ENCODE results near the gene CRB2. TPM values are rescaled to one million over a fixed set of nuclear protein-coding genes. Genes with fewer than 3 reads are reported as not detected.

Gene CRB2
- polyA plus RNA-seq, 1 experiment = not detected

GRCh38 chr9:123377211-123377971 is 21.4 kb downstream of the CRB2 start:
- Histone ChIP-seq H3K9me3 (ENCODE audit: control insufficient read depth, insufficient read depth, low read length) (no peaks in the 10 kb centered on the region), H3K27me3 (ENCODE audit: control insufficient read depth, insufficient read depth, low read length) (peaks cover 43% of the 10 kb centered on the region), H3K4me3 (ENCODE audit: low read depth, low read length) (no peak overlapping the region), H3K27ac (ENCODE audit: low read depth, low read length) (no peak overlapping the region)
- TF ChIP-seq CTCF (IDR thresholded peaks at IDR 0.05; ENCODE audit: low read depth, low read length) = no peak
- POLR2A ChIA-PET = interaction anchor here (0.6 kb wide), 1 partner anchor 565 kb away, joined by 4 read pairs; no protein-coding TSS in a partner anchor
- CTCF ChIA-PET = interaction anchor here (1.1 kb wide), 1 partner anchor 10 kb away, joined by 3 read pairs; no protein-coding TSS in a partner anchor
- no peak for DNase-seq (ENCODE audit: low read depth, low spot score)

GRCh38 chr9:123378025-123378424 is 22.0 kb downstream of the CRB2 start:
- ChIA-PET POLR2A (no interaction called here), CTCF (interaction anchor here (1.1 kb wide), 1 partner anchor 10 kb away, joined by 3 read pairs; no protein-coding TSS in a partner anchor)
- Histone ChIP-seq H3K4me3 (ENCODE audit: low read depth, low read length) (no peak overlapping the region), H3K9me3 (ENCODE audit: control insufficient read depth, insufficient read depth, low read length) (no peaks in the 10 kb centered on the region), H3K27me3 (ENCODE audit: control insufficient read depth, insufficient read depth, low read length) (peaks cover 38% of the 10 kb centered on the region), H3K27ac (ENCODE audit: low read depth, low read length) (no peak overlapping the region)
- no peak for TF ChIP-seq CTCF (IDR thresholded peaks at IDR 0.05; ENCODE audit: low read depth, low read length)
- DNase-seq (ENCODE audit: low read depth, low spot score) = no peak

- TF ChIP-seq CTCF (IDR thresholded peaks at IDR 0.05; ENCODE audit: low read depth, low read length) = no peak
- POLR2A ChIA-PET = no interaction called here
- H3K27ac ChIP-seq (ENCODE audit: low read depth, low read length) = no peak overlapping the region
- DNase-seq (ENCODE audit: low read depth, low spot score) = no peak
- H3K27me3 ChIP-seq (ENCODE audit: control insufficient read depth, insufficient read depth, low read length) = peaks cover 32% of the 10 kb centered on the region
- no peaks in the 10 kb centered on the region for H3K9me3 ChIP-seq (ENCODE audit: control insufficient read depth, insufficient read depth, low read length)
- no peak overlapping the region for H3K4me3 ChIP-seq (ENCODE audit: low read depth, low read length)
- CTCF ChIA-PET = no interaction called here
These were observed 23.1 kb downstream of the CRB2 start for GRCh38 chr9:123378956-123379660.

GRCh38 chr9:123380852-123381705 is 25.1 kb downstream of the CRB2 start:
- no peaks in the 10 kb centered on the region for H3K9me3 ChIP-seq (ENCODE audit: control insufficient read depth, insufficient read depth, low read length)
- H3K4me3 ChIP-seq (ENCODE audit: low read depth, low read length) = no peak overlapping the region
- ChIA-PET POLR2A (no interaction called here), CTCF (interaction anchor here (0.6 to 9.2 kb wide), 2 partner anchors 10 to 27 kb away, joined by 4 to 158 read pairs; partner anchors contain the start of gene CRB2)
- H3K27ac ChIP-seq (ENCODE audit: low read depth, low read length) = no peak overlapping the region
- peaks cover 13% of the 10 kb centered on the region for H3K27me3 ChIP-seq (ENCODE audit: control insufficient read depth, insufficient read depth, low read length)
- no peak for TF ChIP-seq CTCF (IDR thresholded peaks at IDR 0.05; ENCODE audit: low read depth, low read length)
- DNase-seq (ENCODE audit: low read depth, low spot score) = no peak

Data from AG04450 (cell line).